ENCODE data around the gene DNMBP.

DNMBP gene

GRCh38 chr10:100009793-100010676, at the start of gene DNMBP:
TSS of gene DNMBP (minus strand) at chr10:100009947. CDS start at chr10:99972124, 37,823 bp downstream.
- peak; percentile 93 for DNase-seq

GRCh38 chr10:100057948-100058347, 48.2 kb upstream of the DNMBP start:
- no peak for DNase-seq

DNA sequence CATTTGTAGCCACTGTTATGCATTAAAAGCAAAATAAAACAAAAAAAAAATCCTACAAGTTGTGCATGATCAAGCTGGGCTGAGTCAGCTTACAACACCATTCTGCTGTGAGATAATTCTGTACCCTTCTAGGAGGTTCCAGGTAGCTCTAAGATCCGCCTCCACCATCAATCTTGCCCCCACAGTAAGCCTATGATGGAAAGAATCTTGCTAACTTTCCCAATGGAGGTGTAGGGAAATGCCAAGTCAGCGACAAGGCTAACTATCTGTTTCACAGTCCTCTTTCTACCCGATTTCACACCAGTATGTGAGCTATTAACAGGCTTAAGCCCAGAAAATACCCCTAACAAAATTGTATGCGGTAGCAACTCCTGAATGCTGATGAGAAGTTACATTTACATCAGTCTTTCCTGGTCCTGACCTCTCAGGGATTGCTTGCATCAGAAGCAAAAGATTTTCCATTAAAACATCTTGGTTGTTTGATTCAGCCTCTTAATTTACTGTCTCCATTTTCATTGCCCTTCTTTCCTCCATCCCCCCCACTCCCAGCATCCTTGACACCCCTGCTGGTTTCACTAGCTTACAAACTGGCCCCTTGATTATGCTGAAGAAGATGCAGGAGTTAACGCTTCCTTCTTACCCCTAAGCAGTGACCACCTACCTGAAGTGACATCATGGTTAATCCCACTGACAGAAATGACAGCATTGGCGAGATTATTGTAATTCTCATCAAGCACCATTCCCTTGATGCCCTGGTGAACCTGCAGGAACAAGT, 44.1 kb upstream of the DNMBP start:
- no peak for DNase-seq

GRCh38 chr10:100046021-100046486, 36.3 kb upstream of the DNMBP start:
- peak; percentile 85 for DNase-seq

DNA sequence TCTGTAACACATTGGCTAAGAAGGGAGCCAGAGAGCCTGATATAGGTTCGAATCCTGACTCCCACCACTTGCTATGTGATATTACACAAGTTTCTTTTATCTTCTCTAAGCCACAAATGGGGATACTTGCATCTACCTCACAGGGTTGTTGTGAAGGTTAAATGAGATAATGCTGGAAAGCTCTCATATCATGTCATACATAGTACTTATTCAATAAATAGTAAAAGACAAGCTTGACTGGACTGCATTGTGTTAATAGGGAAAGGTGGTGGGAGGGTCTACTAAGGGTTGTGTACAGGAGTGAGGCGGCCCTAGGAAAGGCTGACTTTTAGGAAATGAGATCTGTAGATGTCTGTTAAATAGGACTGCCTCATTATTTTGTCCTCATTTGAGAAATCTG, 35.8 kb upstream of the DNMBP start:
- no peak for DNase-seq

DNA sequence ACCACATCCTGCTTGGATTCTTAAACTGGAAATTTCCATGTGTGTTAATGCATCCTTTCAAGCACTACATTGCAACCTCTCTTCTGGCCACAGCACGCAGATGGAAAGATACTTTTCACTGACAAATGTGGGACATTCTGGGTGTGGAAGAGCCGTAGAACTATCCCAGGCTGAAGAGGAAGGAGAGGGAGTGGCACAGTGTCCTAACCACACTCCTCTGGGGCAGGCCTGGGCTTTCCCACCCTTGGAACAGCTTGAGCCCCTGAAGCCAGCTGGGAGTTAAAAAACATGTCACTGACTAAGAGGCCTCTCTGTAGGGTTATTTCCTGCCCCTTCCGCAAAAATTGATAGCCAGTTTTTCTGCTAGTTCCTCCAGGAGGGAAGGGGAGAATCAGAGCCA, 34.0 kb upstream of the DNMBP start:
- peak; percentile 47 for DNase-seq

DNA sequence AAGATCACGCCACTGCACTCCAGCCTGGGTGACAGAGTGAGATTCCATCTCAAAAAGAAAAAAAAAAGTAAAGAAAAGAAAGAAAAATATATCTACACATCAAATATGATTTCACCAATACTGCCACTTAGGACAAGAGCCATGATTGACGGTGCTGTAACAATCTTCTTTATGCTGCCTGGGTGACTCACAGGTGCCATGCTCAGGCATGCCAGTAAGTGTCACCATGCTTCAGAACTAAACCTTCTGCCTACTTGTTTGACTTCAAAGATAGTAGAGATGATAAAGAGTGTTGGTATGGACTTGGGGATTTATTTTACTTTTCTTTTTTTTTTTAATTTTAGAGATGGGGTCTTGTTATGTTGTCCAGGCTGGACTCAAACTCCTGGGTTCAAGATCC, 33.6 kb upstream of the DNMBP start:
- DNase-seq, result no peak

- no peak for DNase-seq
These were observed 31.7 kb upstream of the DNMBP start for GRCh38 chr10:100041306-100042002.

- no peak for DNase-seq
These were observed 28.9 kb upstream of the DNMBP start for GRCh38 chr10:100038561-100039071.

- no peak for DNase-seq
These were observed 28.1 kb upstream of the DNMBP start for GRCh38 chr10:100037758-100038315.

- DNase-seq, result no peak
These were observed 27.1 kb upstream of the DNMBP start for GRCh38 chr10:100036850-100037249.

DNA sequence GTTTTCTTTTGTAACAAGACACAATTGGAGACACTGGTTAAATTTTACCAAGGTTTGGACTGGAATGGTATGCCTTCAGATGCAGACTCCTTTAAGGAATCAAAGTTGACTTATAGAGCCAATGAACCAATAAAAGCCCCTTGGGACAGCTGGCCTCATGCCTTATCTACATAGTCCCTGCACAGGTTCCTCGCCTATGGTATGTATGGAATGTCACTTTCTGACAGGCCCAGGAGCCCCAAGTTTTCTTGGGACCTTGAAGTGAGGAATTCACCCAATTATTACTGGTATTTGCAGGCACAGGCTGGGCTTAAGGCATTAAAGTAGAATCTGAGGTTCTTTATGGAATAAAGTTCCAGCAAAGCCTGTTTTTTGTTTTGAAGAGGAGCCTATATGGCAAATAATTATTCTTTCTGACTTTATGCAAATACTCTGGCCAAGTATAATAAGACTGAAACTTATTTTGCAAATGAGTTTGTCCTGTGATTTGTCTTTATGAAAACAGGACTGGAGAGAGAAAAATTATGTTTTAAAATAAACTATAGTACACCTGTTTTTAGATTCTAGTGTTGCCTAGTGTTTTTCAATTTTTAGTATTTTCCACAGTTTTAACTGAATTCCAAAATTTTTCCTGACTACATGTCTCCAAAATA, 24.1 kb upstream of the DNMBP start:
- DNase-seq, result no peak

DNA sequence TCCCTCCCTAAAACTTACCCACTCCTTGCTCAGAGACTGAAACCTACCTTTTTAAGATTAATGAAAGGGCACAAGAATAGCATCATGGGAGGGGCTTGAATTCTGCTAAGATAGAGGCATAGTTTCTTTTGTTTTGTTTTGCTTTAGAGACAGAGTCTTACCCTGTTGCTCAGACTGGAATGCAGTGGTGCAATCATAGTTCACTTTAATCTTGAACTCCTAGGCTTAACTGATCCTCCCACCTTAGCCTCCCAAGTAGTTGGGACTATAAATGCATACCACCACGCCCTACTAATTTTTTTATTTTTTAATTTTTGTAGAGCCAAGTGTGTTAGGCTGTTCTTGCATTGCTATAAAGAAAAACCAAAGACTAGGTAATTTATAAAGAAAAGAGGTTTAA, 17.7 kb upstream of the DNMBP start:
- DNase-seq, result no peak

DNA sequence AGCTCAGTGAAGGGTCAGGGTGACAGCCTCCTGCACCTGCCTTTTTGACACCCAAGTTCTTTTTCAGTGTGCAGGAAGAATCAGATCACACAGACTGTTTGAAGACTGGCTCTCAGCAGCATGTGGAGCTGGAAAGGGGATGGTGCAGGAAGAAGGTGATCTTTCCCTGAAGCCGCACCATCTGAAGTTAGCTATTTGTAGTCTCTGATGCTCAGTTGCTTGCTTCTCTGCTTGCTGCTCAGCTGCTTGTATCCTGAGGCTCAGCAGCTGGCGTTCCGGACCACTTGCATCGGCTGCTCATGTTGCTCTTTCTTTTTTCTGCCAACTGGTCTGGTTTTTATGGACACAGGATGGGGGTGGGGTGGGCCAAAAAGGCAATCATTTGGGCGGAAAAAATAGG, 15.8 kb upstream of the DNMBP start:
- no peak for DNase-seq

GRCh38 chr10:100024748-100025147, 15.0 kb upstream of the DNMBP start:
- DNase-seq, result no peak

DNA sequence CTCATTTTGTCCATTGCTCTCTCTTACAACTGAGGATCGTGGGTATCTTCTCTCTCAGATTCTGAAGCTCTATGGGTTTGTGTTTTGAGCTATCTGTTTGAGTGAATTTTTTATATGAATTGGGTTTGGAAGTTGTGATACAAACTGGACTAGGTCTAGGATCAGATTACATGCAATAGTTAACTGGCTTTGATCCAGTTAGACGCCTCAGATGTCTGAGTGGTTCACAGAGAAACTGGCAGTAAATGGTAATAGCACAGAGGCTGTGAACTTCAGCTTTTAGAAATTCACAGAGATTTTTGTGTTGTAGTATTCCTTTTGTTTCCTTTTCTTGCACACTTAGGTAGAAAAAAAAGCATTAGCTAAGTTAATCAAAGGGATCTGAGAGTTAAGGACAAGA, 12.7 kb upstream of the DNMBP start:
- no peak for DNase-seq

DNA sequence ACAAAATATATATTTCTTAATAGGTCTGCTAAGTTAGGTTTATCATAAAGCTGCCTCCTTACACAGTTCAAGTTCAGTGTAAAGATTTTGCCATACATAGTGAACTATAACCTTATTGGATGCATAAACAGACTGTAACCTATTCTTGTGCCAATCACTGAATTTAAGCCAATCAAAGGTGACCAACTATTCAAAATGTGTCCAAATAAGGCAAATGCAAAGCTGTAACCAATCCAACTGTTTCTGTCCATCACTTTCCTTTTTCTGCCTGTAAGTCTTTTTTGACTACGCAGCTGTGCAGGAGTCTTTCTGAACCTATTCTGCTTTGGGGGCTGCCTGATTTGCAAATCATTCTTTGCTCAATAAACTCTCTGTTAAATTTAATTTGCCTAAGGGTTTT, 11.6 kb upstream of the DNMBP start:
- DNase-seq, result no peak

- no peak for DNase-seq
These were observed 11.1 kb upstream of the DNMBP start for GRCh38 chr10:100020886-100021253.

GRCh38 chr10:100020142-100020885, 10.6 kb upstream of the DNMBP start:
- no peak for DNase-seq

DNA sequence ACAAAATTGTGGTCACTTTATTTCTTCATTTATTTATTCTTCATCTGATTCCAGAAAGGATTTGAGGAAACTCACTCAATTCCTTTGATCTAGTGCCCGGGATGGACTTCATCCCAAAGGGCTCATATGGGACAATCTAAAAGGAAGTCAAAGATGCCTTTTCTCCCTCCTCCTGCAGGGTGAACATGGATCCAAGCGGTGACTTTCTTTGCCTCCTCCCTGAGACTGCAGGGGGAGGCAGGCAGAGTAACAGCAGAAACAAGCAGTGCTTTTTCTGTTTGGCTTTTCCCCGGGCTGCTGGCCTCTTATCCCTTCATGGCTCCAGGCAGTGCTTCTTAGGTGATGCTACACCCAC, 10.0 kb upstream of the DNMBP start:
- no peak for DNase-seq

- DNase-seq, result no peak
These were observed 4.5 kb upstream of the DNMBP start for GRCh38 chr10:100014071-100014762.
